ENCODE measurements around the gene CD2. TPM values are rescaled to one million over a fixed set of nuclear protein-coding genes. Genes with fewer than 3 reads are reported as not detected.

CD2 gene
- total and polyA plus RNA-seq, 2 experiments from 2014 or later: not detected

DNA sequence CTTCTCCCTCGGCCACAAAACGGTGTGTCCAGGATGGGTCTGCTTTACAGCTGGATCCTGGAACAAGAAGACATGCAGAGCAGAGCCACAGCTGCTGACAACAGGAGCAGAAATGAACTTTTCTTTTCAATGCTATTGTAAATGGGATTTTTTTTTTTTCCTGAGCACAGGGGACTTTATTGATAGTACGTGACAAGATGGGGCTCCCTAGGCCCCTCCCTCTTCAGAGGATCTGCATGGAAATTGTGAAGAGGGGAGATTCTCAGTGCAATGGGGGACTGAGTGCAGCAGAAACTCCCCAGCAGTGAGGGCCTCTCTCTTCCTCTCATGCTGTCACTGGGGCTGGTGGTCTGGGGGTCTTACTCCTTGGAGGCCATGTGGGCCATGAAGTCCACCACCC, 40.8 kb upstream of the CD2 start:
- in situ Hi-C loops (cut with MboI): no loop called here
- H3K4me2 ChIP-seq (ENCODE audit: unreplicated experiment): no peak overlapping the region
- H3K36me3 ChIP-seq (ENCODE audit: low read depth): no peaks in the 10 kb centered on the region
- TF ChIP-seq EZH2 (IDR thresholded peaks at IDR 0.05; ENCODE audit: insufficient read depth, poor library complexity, severe bottlenecking) (no peak), EZH2phosphoT487 (IDR thresholded peaks at IDR 0.05; ENCODE audit: insufficient read depth, low read depth) (no peak)
- DNase-seq: no peak
- no peaks in the 10 kb centered on the region for H3K4me1 ChIP-seq (ENCODE audit: insufficient read depth)
- WGBS, 2 experiments (ENCODE audit: low coverage in 1 of 2, low lambda C conversion rate in 2 of 2, missing lambda C conversion rate in 2 of 2): 52 to 65% methylated on average over 3 of the region's 3 CpGs
- no peaks in the 10 kb centered on the region for H3K9me3 ChIP-seq (ENCODE audit: low read depth)
- H3K4me3 ChIP-seq: no peak overlapping the region
- no peaks in the 10 kb centered on the region for H3K79me2 ChIP-seq (ENCODE audit: insufficient read depth)
- no peak overlapping the region for H3K27ac ChIP-seq
- no peaks in the 10 kb centered on the region for H4K20me1 ChIP-seq (ENCODE audit: insufficient read depth)
- H3K9me2 ChIP-seq (ENCODE audit: insufficient read depth): no peaks in the 10 kb centered on the region
- H3K9ac ChIP-seq: no peak overlapping the region
- H3F3A ChIP-seq (ENCODE audit: insufficient read depth): no peaks in the 10 kb centered on the region
- H3K27me3 ChIP-seq (replicated peaks; ENCODE audit: insufficient read depth): peaks cover 13% of the 10 kb centered on the region; the same call in 1 of the 2 replicates
- H2AFZ ChIP-seq: no peak overlapping the region

DNA sequence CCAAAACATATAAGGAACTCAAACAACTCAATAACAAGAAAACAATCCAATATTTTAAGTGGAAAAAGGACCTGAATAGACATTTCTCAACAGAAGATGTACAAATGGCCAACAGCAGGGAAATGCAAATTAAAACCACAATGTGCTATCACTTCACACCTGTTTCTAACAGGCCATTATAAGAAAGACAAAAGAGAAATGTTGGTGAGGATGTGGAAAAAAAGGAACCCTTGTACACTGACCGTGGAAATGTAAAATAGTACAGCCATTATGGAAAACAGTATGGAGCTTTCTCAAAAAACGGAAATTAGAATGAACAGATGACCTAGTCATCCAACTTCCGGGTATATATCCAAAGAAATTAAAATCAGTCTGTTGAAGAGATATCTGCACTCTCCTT, 37.8 kb upstream of the CD2 start:
- no peaks in the 10 kb centered on the region for H3K4me1 ChIP-seq (ENCODE audit: insufficient read depth)
- H2AFZ ChIP-seq: no peak overlapping the region
- TF ChIP-seq EZH2phosphoT487 (IDR thresholded peaks at IDR 0.05; ENCODE audit: insufficient read depth, low read depth) (no peak), EZH2 (IDR thresholded peaks at IDR 0.05; ENCODE audit: insufficient read depth, poor library complexity, severe bottlenecking) (no peak)
- no peak overlapping the region for H3K27ac ChIP-seq
- no peaks in the 10 kb centered on the region for H3K9me2 ChIP-seq (ENCODE audit: insufficient read depth)
- no peaks in the 10 kb centered on the region for H3K9me3 ChIP-seq (ENCODE audit: low read depth)
- H3K27me3 ChIP-seq (replicated peaks; ENCODE audit: insufficient read depth): no peaks in the 10 kb centered on the region; the same call in 1 of the 2 replicates
- no peaks in the 10 kb centered on the region for H3F3A ChIP-seq (ENCODE audit: insufficient read depth)
- H3K36me3 ChIP-seq (ENCODE audit: low read depth): no peaks in the 10 kb centered on the region
- in situ Hi-C loops (cut with MboI): no loop called here
- H3K4me3 ChIP-seq: no peak overlapping the region
- no peak for DNase-seq
- H3K79me2 ChIP-seq (ENCODE audit: insufficient read depth): no peaks in the 10 kb centered on the region
- WGBS, 2 experiments (ENCODE audit: low coverage in 1 of 2, low lambda C conversion rate in 2 of 2, missing lambda C conversion rate in 2 of 2): 28 to 37% methylated on average over 3 of the region's 3 CpGs
- H4K20me1 ChIP-seq (ENCODE audit: insufficient read depth): no peaks in the 10 kb centered on the region
- no peak overlapping the region for H3K4me2 ChIP-seq (ENCODE audit: unreplicated experiment)
- H3K9ac ChIP-seq: no peak overlapping the region

DNA sequence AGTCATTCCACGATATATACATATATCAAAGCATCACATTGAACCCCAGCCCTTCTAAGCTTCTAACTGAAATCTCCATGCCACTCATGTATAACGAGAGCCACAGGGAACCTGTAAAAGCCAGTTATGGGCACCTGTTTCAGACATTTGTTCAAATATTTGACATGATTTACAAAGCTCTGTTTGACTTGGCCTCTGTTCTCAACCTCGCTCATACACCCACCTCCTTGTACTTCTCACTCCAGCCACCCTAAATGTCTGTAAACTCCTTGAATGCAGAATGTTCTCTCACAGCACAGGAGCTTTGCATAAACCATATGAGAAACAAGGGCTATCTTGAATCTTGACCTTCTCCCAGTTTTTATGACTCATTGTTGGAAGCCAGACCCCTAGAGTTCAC, 36.9 kb upstream of the CD2 start:
- H3K9ac ChIP-seq: no peak overlapping the region

DNA sequence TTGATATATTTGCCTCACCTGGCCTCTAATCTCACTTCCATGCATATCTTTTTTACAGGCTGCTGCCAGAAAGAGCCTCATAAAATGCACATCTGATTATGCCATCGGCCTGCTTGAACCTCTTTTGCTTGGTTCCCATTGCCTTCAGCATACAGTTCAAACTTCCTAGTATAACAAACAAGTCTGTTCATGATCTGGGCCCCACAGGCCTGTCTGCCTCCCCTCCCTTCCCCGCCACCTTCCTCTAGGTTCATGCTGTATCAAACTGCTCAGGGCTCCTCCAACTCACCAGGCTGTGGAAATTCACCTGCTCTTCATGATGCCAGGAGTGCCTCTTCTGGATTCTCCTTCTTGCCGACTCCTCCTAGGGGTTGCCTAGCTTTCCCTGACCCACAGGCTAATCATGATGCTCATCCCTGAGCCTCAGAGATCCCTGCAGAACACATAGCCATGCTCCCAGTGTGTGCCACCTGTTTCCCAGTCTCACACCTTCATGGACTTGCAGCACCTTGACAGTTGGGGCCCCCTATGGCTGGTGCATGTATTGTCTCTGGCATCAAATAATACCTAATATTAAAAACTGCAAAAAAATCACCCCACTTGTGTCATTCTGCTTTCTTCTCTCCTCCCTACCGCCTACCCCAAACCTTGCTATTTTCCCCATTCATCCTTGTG, 33.7 kb upstream of the CD2 start:
- in situ Hi-C loops (cut with MboI): no loop called here
- no peak overlapping the region for H2AFZ ChIP-seq
- no peaks in the 10 kb centered on the region for H3K36me3 ChIP-seq (ENCODE audit: low read depth)
- WGBS, 2 experiments (ENCODE audit: low coverage in 1 of 2, low lambda C conversion rate in 2 of 2, missing lambda C conversion rate in 2 of 2): 62 to 64% methylated on average over 4 of the region's 4 CpGs
- no peaks in the 10 kb centered on the region for H3K4me1 ChIP-seq (ENCODE audit: insufficient read depth)
- no peak overlapping the region for H3K27ac ChIP-seq
- H3K4me3 ChIP-seq: no peak overlapping the region
- TF ChIP-seq EZH2phosphoT487 (IDR thresholded peaks at IDR 0.05; ENCODE audit: insufficient read depth, low read depth) (no peak), EZH2 (IDR thresholded peaks at IDR 0.05; ENCODE audit: insufficient read depth, poor library complexity, severe bottlenecking) (no peak)
- H3K27me3 ChIP-seq (replicated peaks; ENCODE audit: insufficient read depth): no peaks in the 10 kb centered on the region; the same call in 1 of the 2 replicates
- H3K9ac ChIP-seq: no peak overlapping the region
- no peaks in the 10 kb centered on the region for H4K20me1 ChIP-seq (ENCODE audit: insufficient read depth)
- H3K79me2 ChIP-seq (ENCODE audit: insufficient read depth): no peaks in the 10 kb centered on the region
- H3K4me2 ChIP-seq (ENCODE audit: unreplicated experiment): no peak overlapping the region
- no peaks in the 10 kb centered on the region for H3K9me2 ChIP-seq (ENCODE audit: insufficient read depth)
- H3F3A ChIP-seq (ENCODE audit: insufficient read depth): no peaks in the 10 kb centered on the region
- H3K9me3 ChIP-seq (ENCODE audit: low read depth): no peaks in the 10 kb centered on the region
- no peak for DNase-seq

More for the DNA sequence above, 36.9 kb upstream of the CD2 start:
- TF ChIP-seq EZH2 (IDR thresholded peaks at IDR 0.05; ENCODE audit: insufficient read depth, poor library complexity, severe bottlenecking) (no peak), EZH2phosphoT487 (IDR thresholded peaks at IDR 0.05; ENCODE audit: insufficient read depth, low read depth) (no peak)
- Histone ChIP-seq H3K9me2 (ENCODE audit: insufficient read depth) (no peaks in the 10 kb centered on the region), H3K27me3 (replicated peaks; ENCODE audit: insufficient read depth) (no peaks in the 10 kb centered on the region; the same call in 1 of the 2 replicates), H3K9me3 (ENCODE audit: low read depth) (no peaks in the 10 kb centered on the region), H3K79me2 (ENCODE audit: insufficient read depth) (no peaks in the 10 kb centered on the region), H3K27ac (no peak overlapping the region), H2AFZ (no peak overlapping the region), H3K4me3 (no peak overlapping the region), H3K4me2 (ENCODE audit: unreplicated experiment) (no peak overlapping the region), H3K4me1 (ENCODE audit: insufficient read depth) (no peaks in the 10 kb centered on the region), H3F3A (ENCODE audit: insufficient read depth) (no peaks in the 10 kb centered on the region), H4K20me1 (ENCODE audit: insufficient read depth) (no peaks in the 10 kb centered on the region), H3K36me3 (ENCODE audit: low read depth) (no peaks in the 10 kb centered on the region)
- 31 to 39% methylated on average over 3 of the region's 3 CpGs for WGBS, 2 experiments (ENCODE audit: low coverage in 1 of 2, low lambda C conversion rate in 2 of 2, missing lambda C conversion rate in 2 of 2)
- in situ Hi-C loops (cut with MboI): no loop called here
- DNase-seq: no peak

Data from GM23248 (cell line).